DOHH2 (cell line): Measurements from ENCODE around the gene PLCL1.

Experiments used
- CTCF ChIP-seq: fragments of 200-600 bp; sonication (generic); IDR thresholded peaks from one replicate; pipeline ENCODE4 v1.5.1; 2014; ENCODE audit warnings: antibody characterized with exemption, mild to moderate bottlenecking, low read depth, low read length; ENCODE audit not compliant: poor library complexity, severe bottlenecking
- EZH2phosphoT487 ChIP-seq: fragments of 200-600 bp; sonication (generic); IDR thresholded peaks from 2 replicates; pipeline ENCODE4 v1.6.1; 2017; ENCODE audit warnings: borderline replicate concordance, mild to moderate bottlenecking, antibody characterized with exemption, low read length, moderate library complexity, mixed read lengths

GRCh38 chr2:198062826-198063225 lies 258.4 kb downstream of the PLCL1 start:
- no peak for TF ChIP-seq CTCF
- TF ChIP-seq EZH2phosphoT487: no peak
